CD4-positive, alpha-beta T cell (primary cell): Measurements from ENCODE around the gene KCNMB2. TPM values are rescaled to one million over a fixed set of nuclear protein-coding genes. Genes with fewer than 3 reads are reported as not detected.

Experiments
- ATAC-seq: fragments of 200-7000 bp; cut with Tn5 transposase; one replicate; pipeline ENCODE4 v1.10.0; 2022; ENCODE audit warnings: mild to moderate bottlenecking; ENCODE audit not compliant: poor library complexity
- CTCF ChIA-PET: fragments of 350-600 bp; sonication (Branson Sonifier 250); formaldehyde crosslinking; loops from one replicate; lab custom pipeline; 2021; ENCODE audit warnings: antibody characterized with exemption, inconsistent platforms; lab: Charles Lee
- POLR2A ChIA-PET: fragments of 350-600 bp; sonication (Branson Sonifier 250); formaldehyde crosslinking; loops from one replicate; lab custom pipeline; 2021; ENCODE audit warnings: antibody characterized with exemption, inconsistent platforms; lab: Charles Lee
- DNase-seq, 14 experiments: peaks; one replicate each; pipeline ENCODE4 v3.0.0-alpha.2; 2013 to 2020; ENCODE audit warnings: mixed read lengths in 2 of 14
- H3K27ac ChIP-seq, 2 donors: one replicate each; pipeline versions ENCODE4 v1.5.1 to v1.7.0; 2013; ENCODE audit warnings: low read length in 2 of 2, low read depth in 1 of 2, mild to moderate bottlenecking in 1 of 2
- H3K27me3 ChIP-seq, 2 experiments: 1 replicate in 1 of 2; 2 replicates in 1 of 2; pipeline versions ENCODE4 v1.6.1 to v1.7.0; 2013; ENCODE audit warnings: low read length in 2 of 2, control low read depth in 1 of 2, mild to moderate bottlenecking in 1 of 2, moderate library complexity in 1 of 2; ENCODE audit not compliant: insufficient read depth in 2 of 2, control insufficient read depth in 1 of 2
- H3K36me3 ChIP-seq: one replicate; pipeline ENCODE4 v1.6.1; 2013; ENCODE audit warnings: low read length, control low read depth; ENCODE audit not compliant: insufficient read depth
- H3K4me1 ChIP-seq: one replicate; pipeline ENCODE4 v1.6.1; 2013; ENCODE audit warnings: low read length, control low read depth; ENCODE audit not compliant: insufficient read depth
- H3K4me3 ChIP-seq: one replicate; pipeline ENCODE4 v1.5.1; 2013; ENCODE audit warnings: mild to moderate bottlenecking, low read length, moderate library complexity
- H3K9me3 ChIP-seq, 2 experiments: 1 replicate in 1 of 2; 2 replicates in 1 of 2; pipeline versions ENCODE4 v1.6.1 to v1.7.0; 2013; ENCODE audit warnings: low read length in 2 of 2, mild to moderate bottlenecking in 2 of 2, control low read depth in 1 of 2, moderate library complexity in 1 of 2; ENCODE audit not compliant: control insufficient read depth in 1 of 2, insufficient read depth in 1 of 2
- H3K27ac Mint-ChIP-seq: one replicate; pipeline ENCODE4 v1.8.0; 2020; ENCODE audit warnings: mixed read lengths
- H3K27me3 Mint-ChIP-seq: one replicate; pipeline ENCODE4 v1.8.0; 2021; ENCODE audit warnings: mixed read lengths
- H3K36me3 Mint-ChIP-seq: one replicate; pipeline ENCODE4 v1.8.0; 2021; ENCODE audit warnings: low read depth, mixed read lengths
- H3K4me1 Mint-ChIP-seq: one replicate; pipeline ENCODE4 v1.8.0; 2021; ENCODE audit warnings: low read depth, mixed read lengths
- H3K4me3 Mint-ChIP-seq: one replicate; pipeline ENCODE4 v1.8.0; 2020; ENCODE audit warnings: mild to moderate bottlenecking, mixed read lengths
- H3K9me3 Mint-ChIP-seq: one replicate; pipeline ENCODE4 v1.8.0; 2020; ENCODE audit warnings: mixed read lengths
- CTCF ChIP-seq: fragments of 200-600 bp; IDR thresholded peaks from one replicate; pipeline ENCODE4 v1.8.0; 2022; ENCODE audit warnings: antibody characterized with exemption, mild to moderate bottlenecking
- intact Hi-C, 2 experiments: fragments of 100-400 bp; cut with DNase I in 1 of 2; cut with micrococcal nuclease in 1 of 2; formaldehyde crosslinking; loops; one replicate each; pipeline versions ENCODE4 v1.15.1 to v1.9.0; 2023 to 2025; cut with DNase I, micrococcal nuclease
- total RNA-seq, 174 experiments: library from RNA in 2 of 174; stranded (reverse) in 2 of 174; gene quantifications; one replicate each; pipeline ENCODE4 v1.2.3 and lab custom pipeline; 2021 to 2026

KCNMB2 gene
- total RNA-seq, 2 experiments from 2014 or later: not detected

- ATAC-seq: no peak
- Mint-ChIP-seq H3K27ac (no peak overlapping the region), H3K4me1 (no peaks in the 10 kb centered on the region), H3K36me3 (no peaks in the 10 kb centered on the region), H3K9me3 (peaks cover 6% of the 10 kb centered on the region), H3K4me3 (no peak overlapping the region), H3K27me3 (no peaks in the 10 kb centered on the region)
- POLR2A ChIA-PET: no interaction called here
- no peaks in the 10 kb centered on the region for H3K36me3 ChIP-seq
- H3K27me3 ChIP-seq: no peaks in the 10 kb centered on the region
- intact Hi-C loops: no loop called here
- H3K27ac ChIP-seq: no peak overlapping the region
- no peaks in the 10 kb centered on the region for H3K4me1 ChIP-seq
- no peak for TF ChIP-seq CTCF
- no peak for DNase-seq
- H3K9me3 ChIP-seq: no peaks in the 10 kb centered on the region
- no peak overlapping the region for H3K4me3 ChIP-seq
- CTCF ChIA-PET: no interaction called here
Observed at GRCh38 chr3:178680489-178680888, 144.3 kb downstream of the KCNMB2 start.

GRCh38 chr3:178684881-178685590 lies 148.8 kb downstream of the KCNMB2 start:
- Mint-ChIP-seq H3K36me3 (no peaks in the 10 kb centered on the region), H3K27ac (no peak overlapping the region), H3K9me3 (peaks cover 6% of the 10 kb centered on the region), H3K4me3 (no peak overlapping the region), H3K27me3 (no peaks in the 10 kb centered on the region), H3K4me1 (no peaks in the 10 kb centered on the region)
- no peak for ATAC-seq
- intact Hi-C loops: no loop called here
- H3K9me3 ChIP-seq: no peaks in the 10 kb centered on the region
- H3K4me1 ChIP-seq: no peaks in the 10 kb centered on the region
- POLR2A ChIA-PET: no interaction called here
- no peak for TF ChIP-seq CTCF
- no peaks in the 10 kb centered on the region for H3K27me3 ChIP-seq
- CTCF ChIA-PET: no interaction called here
- H3K27ac ChIP-seq: no peak overlapping the region
- no peaks in the 10 kb centered on the region for H3K36me3 ChIP-seq
- DNase-seq: no peak
- H3K4me3 ChIP-seq: no peak overlapping the region

- ATAC-seq (no peak), DNase-seq (no peak)
Observed at GRCh38 chr3:178685591-178685906, 149.3 kb downstream of the KCNMB2 start.

More at GRCh38 chr3:178685591-178685906, 149.3 kb downstream of the KCNMB2 start:
- CTCF ChIA-PET: no interaction called here
- H3K27me3 ChIP-seq: no peaks in the 10 kb centered on the region
- Mint-ChIP-seq H3K27me3 (no peaks in the 10 kb centered on the region), H3K4me1 (no peaks in the 10 kb centered on the region), H3K36me3 (no peaks in the 10 kb centered on the region), H3K4me3 (no peak overlapping the region), H3K27ac (no peak overlapping the region), H3K9me3 (peaks cover 6% of the 10 kb centered on the region)
- no peaks in the 10 kb centered on the region for H3K36me3 ChIP-seq
- no peak overlapping the region for H3K4me3 ChIP-seq
- intact Hi-C loops: no loop called here
- H3K27ac ChIP-seq: no peak overlapping the region
- H3K4me1 ChIP-seq: no peaks in the 10 kb centered on the region
- POLR2A ChIA-PET: no interaction called here
- no peak for TF ChIP-seq CTCF
- no peaks in the 10 kb centered on the region for H3K9me3 ChIP-seq
